Neutrophil (primary cell): ENCODE measurements around the gene ORAI3.

Source experiments
- H3K27ac ChIP-seq: fragments of 200-600 bp; sonication (generic); 2 replicates; pipeline ENCODE4 v1.5.1; 2016; ENCODE audit warnings: mild to moderate bottlenecking, moderate library complexity
- H3K27me3 ChIP-seq: fragments of 200-600 bp; sonication (generic); 2 replicates; pipeline ENCODE4 v1.6.0; 2016; ENCODE audit warnings: mild to moderate bottlenecking
- H3K36me3 ChIP-seq: fragments of 200-600 bp; sonication (generic); 2 replicates; pipeline ENCODE4 v1.5.1; 2017
- H3K4me1 ChIP-seq, 2 experiments: fragments of 200-600 bp in 1 of 2; sonication (generic) in 1 of 2; 1 replicate in 1 of 2; 2 replicates in 1 of 2; pipeline versions ENCODE4 v1.5.1 to v1.6.1; 2013 to 2016; ENCODE audit warnings: low read depth in 1 of 2, low read length in 1 of 2, mild to moderate bottlenecking in 1 of 2, moderate library complexity in 1 of 2; ENCODE audit not compliant: control insufficient read depth in 1 of 2, insufficient read depth in 1 of 2
- H3K4me3 ChIP-seq, 2 experiments: fragments of 200-600 bp in 1 of 2; sonication (generic) in 1 of 2; 1 replicate in 1 of 2; 2 replicates in 1 of 2; pipeline ENCODE4 v1.5.1; 2013 to 2016; ENCODE audit warnings: low read depth in 1 of 2, low read length in 1 of 2, mild to moderate bottlenecking in 1 of 2, moderate library complexity in 1 of 2
- H3K9me3 ChIP-seq: fragments of 200-600 bp; sonication (generic); 2 replicates; pipeline ENCODE4 v1.5.1; 2016
- TF ChIP-seq, protein P1 (sequence below): fragments of 200-600 bp; sonication (generic); IDR thresholded peaks from 2 replicates; pipeline ENCODE4 v1.5.1; 2016; ENCODE audit warnings: antibody characterized with exemption

ORAI3 gene

GRCh38 chr16:30983289-30983889 lies 34.5 kb downstream of the ORAI3 start:
- Histone ChIP-seq H3K9me3 (no peaks in the 10 kb centered on the region), H3K4me3 (no peak overlapping the region)

GRCh38 chr16:30983898-30984610 lies 35.2 kb downstream of the ORAI3 start:
- TF ChIP-seq, protein P1, sequence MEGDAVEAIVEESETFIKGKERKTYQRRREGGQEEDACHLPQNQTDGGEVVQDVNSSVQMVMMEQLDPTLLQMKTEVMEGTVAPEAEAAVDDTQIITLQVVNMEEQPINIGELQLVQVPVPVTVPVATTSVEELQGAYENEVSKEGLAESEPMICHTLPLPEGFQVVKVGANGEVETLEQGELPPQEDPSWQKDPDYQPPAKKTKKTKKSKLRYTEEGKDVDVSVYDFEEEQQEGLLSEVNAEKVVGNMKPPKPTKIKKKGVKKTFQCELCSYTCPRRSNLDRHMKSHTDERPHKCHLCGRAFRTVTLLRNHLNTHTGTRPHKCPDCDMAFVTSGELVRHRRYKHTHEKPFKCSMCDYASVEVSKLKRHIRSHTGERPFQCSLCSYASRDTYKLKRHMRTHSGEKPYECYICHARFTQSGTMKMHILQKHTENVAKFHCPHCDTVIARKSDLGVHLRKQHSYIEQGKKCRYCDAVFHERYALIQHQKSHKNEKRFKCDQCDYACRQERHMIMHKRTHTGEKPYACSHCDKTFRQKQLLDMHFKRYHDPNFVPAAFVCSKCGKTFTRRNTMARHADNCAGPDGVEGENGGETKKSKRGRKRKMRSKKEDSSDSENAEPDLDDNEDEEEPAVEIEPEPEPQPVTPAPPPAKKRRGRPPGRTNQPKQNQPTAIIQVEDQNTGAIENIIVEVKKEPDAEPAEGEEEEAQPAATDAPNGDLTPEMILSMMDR: no peak
- no peak overlapping the region for H3K27ac ChIP-seq
- H3K27me3 ChIP-seq: no peaks in the 10 kb centered on the region
- H3K4me1 ChIP-seq: peaks cover 4 to 9% of the 10 kb centered on the region in 2 experiments
- H3K4me3 ChIP-seq: no peak overlapping the region
- H3K9me3 ChIP-seq: no peaks in the 10 kb centered on the region
- peaks cover 48% of the 10 kb centered on the region for H3K36me3 ChIP-seq

More at GRCh38 chr16:30983289-30983889, 34.5 kb downstream of the ORAI3 start:
- Histone ChIP-seq H3K27me3 (no peaks in the 10 kb centered on the region), H3K36me3 (peaks cover 55% of the 10 kb centered on the region), H3K4me1 (peaks cover 4 to 9% of the 10 kb centered on the region in 2 experiments), H3K27ac (no peak overlapping the region)
- TF ChIP-seq, protein P1: no peak

GRCh38 chr16:30984669-30985400 lies 36.0 kb downstream of the ORAI3 start, which contains the start of gene HSD3B7:
TSS of gene HSD3B7 (plus strand) at chr16:30985207. CDS start at chr16:30985659, 452 bp downstream.
- TF ChIP-seq, protein P1: peak; percentile 95
- H3K27me3 ChIP-seq: no peaks in the 10 kb centered on the region
- H3K9me3 ChIP-seq: no peaks in the 10 kb centered on the region
- peaks cover 40% of the 10 kb centered on the region for H3K36me3 ChIP-seq
- peaks cover 4 to 9% of the 10 kb centered on the region in 2 experiments for H3K4me1 ChIP-seq
- peak within 1 kb of the TSS; percentile 38 to 41 for H3K4me3 ChIP-seq
- no peak within 1 kb of the TSS for H3K27ac ChIP-seq

DNA sequence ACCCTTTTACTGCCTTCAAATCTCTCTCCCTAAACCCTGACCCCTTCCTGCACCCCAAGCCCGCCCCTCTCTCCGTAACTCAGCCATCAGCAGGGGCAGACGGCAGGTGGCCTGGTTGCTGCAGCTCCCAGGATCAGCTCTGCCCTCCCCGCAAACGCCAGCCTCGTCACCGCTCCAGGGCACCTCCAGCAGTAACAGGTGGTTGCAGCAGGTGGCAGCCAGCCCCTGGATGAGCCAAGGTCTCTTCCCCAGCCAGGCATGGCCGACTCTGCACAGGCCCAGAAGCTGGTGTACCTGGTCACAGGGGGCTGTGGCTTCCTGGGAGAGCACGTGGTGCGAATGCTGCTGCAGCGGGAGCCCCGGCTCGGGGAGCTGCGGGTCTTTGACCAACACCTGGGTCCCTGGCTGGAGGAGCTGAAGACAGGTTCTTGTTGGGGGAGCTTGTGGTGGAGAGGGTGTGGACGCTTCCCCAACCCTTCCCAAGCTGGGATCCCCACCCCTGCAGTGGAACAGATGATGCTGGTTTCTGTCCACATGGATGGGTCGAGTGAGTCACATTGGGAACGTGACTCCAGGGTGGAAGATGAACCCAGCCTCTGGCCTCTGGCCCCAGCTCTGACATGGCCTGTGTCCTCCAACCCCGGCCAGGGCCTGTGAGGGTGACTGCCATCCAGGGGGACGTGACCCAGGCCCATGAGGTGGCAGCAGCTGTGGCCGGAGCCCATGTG lies 36.7 kb downstream of the ORAI3 start:
- Histone ChIP-seq H3K36me3 (peaks cover 33% of the 10 kb centered on the region), H3K4me1 (peaks cover 4 to 9% of the 10 kb centered on the region in 2 experiments), H3K27ac (no peak overlapping the region), H3K4me3 (peak overlapping the region; percentile 38 to 41), H3K9me3 (no peaks in the 10 kb centered on the region), H3K27me3 (no peaks in the 10 kb centered on the region)
- TF ChIP-seq, protein P1: no peak
